Measurements from ENCODE around the gene PJA2. TPM values are rescaled to one million over a fixed set of nuclear protein-coding genes. Genes with fewer than 3 reads are reported as not detected.
"Not testable (repeated sequence)": the region's sequence is repeated elsewhere in the genome, so short reads cannot be mapped to it uniquely, and the experiment has no call there.

The PJA2 gene, protein sequence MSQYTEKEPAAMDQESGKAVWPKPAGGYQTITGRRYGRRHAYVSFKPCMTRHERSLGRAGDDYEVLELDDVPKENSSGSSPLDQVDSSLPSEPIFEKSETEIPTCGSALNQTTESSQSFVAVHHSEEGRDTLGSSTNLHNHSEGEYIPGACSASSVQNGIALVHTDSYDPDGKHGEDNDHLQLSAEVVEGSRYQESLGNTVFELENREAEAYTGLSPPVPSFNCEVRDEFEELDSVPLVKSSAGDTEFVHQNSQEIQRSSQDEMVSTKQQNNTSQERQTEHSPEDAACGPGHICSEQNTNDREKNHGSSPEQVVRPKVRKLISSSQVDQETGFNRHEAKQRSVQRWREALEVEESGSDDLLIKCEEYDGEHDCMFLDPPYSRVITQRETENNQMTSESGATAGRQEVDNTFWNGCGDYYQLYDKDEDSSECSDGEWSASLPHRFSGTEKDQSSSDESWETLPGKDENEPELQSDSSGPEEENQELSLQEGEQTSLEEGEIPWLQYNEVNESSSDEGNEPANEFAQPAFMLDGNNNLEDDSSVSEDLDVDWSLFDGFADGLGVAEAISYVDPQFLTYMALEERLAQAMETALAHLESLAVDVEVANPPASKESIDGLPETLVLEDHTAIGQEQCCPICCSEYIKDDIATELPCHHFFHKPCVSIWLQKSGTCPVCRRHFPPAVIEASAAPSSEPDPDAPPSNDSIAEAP
- total RNA-seq: 10 to 100 TPM; 72.2 to 75.6 TPM

DNA sequence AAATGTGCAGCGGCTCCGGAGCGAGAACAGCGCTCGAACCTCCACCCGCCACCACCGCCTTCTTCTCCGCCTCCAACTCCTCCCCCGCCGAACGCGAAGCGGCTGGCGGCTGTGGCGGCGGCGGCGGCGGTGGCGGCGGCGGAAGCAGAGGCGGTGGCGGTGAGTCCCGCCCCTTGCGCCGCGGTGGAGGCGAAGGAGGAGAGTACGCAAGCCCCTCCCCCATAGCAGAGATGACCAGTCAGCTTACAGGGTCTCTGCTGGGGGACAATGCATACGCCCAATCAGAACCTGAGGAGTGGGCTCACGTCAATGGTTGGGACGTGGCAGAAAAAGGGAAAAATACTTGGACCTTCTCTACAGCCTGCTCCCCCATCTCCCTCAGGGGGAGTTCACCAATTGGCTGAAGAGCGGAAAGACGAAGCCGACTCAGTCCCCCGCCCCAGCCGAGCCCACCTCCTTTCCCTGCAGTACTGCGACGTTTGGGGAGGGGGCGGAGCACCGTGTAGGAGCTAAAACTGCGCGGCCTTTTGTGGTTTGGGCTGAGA, at the start of gene PJA2:
PJA2 (minus strand) TSS at position 131 of the 545 bp plus-strand sequence. CDS start 26,541 bp downstream, outside the sequence.
- Mint-ChIP-seq H3K27ac (peak within 1 kb of the TSS; percentile 100), H3K4me1 (peaks cover 27% of the 10 kb centered on the region), H3K4me3 (peak within 1 kb of the TSS; percentile 95), H3K27me3 (no peaks in the 10 kb centered on the region), H3K36me3 (peaks cover 15% of the 10 kb centered on the region), H3K9me3 (peaks cover 7% of the 10 kb centered on the region)
- DNase-seq (peak; percentile 98), ATAC-seq (ENCODE audit: low read depth) (peak; percentile 88)
- POLR2A ChIA-PET: interaction anchor here (0.8 to 2.1 kb wide), 4 partner anchors 33 to 1028 kb away, joined by 3 to 10 read pairs (median 6); partner anchors contain the start of genes FBXL17 and MAN2A1

DNA sequence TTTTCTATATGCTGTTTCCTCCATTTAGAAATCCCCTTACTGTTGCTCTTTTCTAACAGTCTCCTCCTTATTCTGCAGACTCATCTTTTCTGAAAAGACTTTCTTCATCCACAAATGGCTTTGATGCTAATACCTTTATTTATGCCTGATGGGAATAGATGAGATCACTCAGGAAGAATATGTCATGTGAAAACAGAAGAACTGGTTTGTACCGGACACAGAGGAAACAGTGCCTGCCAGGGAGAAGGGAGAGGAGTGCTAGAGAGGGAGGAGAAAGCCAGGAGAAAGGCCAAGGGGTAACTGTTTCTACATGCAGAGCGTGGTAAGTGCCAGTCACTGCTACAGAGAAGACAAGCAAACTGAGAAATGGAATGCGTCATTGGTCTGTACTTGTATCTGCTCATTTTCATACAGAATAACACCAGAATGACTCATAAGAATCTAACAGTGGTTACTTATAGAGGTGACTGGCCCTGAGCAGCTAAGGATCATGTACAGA, 45.9 kb upstream of the PJA2 start:
- Mint-ChIP-seq H3K36me3 (no peaks in the 10 kb centered on the region), H3K4me3 (no peak overlapping the region), H3K4me1 (no peaks in the 10 kb centered on the region), H3K27ac (no peak overlapping the region), H3K9me3 (peaks cover 4% of the 10 kb centered on the region), H3K27me3 (peaks cover 10% of the 10 kb centered on the region)
- POLR2A ChIA-PET: no interaction called here
- no peak for ATAC-seq (ENCODE audit: low read depth)
- DNase-seq: no peak

DNA sequence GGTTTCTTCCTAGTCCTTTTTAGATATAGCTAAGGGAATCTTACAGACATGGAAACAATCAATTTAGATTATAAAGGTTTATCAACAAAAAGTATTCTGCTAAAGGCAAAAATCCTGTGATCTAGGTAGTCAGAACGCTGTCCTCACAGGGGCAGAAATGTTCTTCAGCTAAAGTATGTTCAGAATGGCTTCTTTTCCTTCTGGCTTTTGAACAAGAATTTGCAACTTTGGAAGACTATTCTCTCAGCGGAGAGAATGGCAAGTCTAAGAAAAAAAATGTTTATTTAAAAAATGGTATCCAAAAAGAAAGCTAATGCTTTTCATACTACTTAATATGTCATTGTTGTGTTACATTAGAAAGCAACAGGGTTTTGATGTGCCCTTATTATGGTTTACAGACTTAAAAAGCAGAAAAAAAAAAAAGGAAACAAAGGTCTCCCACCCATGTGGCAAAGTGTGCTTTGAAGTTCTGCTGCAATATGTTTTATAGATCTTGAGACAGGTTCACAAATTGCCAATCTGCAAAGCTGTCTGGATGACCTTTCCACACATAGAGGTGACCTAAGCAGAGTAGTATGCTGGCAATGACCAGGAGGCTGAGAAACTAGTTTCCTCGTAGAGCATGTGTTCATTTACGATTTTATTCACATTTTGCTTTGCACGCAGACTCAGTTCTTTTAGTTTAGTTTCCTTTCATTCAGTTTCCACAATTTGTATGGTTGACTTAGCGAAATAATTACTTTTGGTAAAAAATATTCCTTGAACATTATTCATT, 45.1 kb upstream of the PJA2 start:
- H3K27ac Mint-ChIP-seq: no peak overlapping the region
- no peak overlapping the region for H3K4me3 Mint-ChIP-seq
- no peak for ATAC-seq (ENCODE audit: low read depth)
- peaks cover 10% of the 10 kb centered on the region for H3K27me3 Mint-ChIP-seq
- no peaks in the 10 kb centered on the region for H3K36me3 Mint-ChIP-seq
- peaks cover 4% of the 10 kb centered on the region for H3K9me3 Mint-ChIP-seq
- POLR2A ChIA-PET: no interaction called here
- H3K4me1 Mint-ChIP-seq: peaks cover 3% of the 10 kb centered on the region
- DNase-seq: no peak

DNA sequence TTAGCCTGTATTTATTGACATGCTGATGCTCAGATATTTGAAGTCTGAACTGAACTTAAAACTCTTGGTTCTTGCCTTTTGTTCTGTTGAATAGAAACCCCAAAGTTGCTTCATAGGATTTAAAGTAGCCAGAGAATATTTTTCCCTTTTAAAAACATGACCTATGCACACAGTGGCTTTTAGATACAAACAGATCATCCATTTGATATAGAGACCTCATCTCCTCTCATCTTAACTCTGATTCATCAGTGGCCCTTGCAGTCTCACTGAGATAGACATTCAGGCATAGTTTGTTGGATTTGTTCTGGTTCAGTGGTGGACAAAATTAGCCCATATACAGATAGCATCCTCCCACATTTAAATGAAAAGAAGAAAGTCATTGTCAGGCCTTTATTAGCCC, 43.5 kb upstream of the PJA2 start:
- Mint-ChIP-seq H3K27ac (no peak overlapping the region), H3K4me3 (no peak overlapping the region), H3K36me3 (no peaks in the 10 kb centered on the region), H3K4me1 (peaks cover 3% of the 10 kb centered on the region), H3K27me3 (peaks cover 8% of the 10 kb centered on the region), H3K9me3 (no peaks in the 10 kb centered on the region)
- ATAC-seq (ENCODE audit: low read depth) (no peak), DNase-seq (no peak)
- POLR2A ChIA-PET: no interaction called here

DNA sequence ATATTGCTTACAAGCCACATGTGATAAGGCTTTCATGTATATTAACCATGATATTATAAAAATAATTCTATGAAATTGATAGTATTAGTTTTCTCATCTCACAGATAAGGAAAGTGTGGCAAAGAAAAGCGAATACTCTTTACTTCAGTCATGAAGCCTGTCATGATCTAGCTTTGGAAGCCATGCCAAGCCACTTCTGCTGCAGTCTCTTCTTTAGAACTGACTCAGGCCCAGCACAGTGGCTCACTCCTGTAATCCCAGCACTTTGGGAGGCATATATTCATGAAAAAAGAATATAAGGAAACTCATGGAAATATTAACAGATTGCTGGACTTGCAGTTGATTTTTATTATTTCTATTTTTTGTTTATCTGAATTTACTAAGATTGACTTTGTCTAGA, 42.9 kb upstream of the PJA2 start:
- no peaks in the 10 kb centered on the region for H3K9me3 Mint-ChIP-seq
- H3K27ac Mint-ChIP-seq: no peak overlapping the region
- no peak overlapping the region for H3K4me3 Mint-ChIP-seq
- ATAC-seq (ENCODE audit: low read depth) (no peak), DNase-seq (no peak)
- peaks cover 8% of the 10 kb centered on the region for H3K27me3 Mint-ChIP-seq
- POLR2A ChIA-PET: no interaction called here
- H3K4me1 Mint-ChIP-seq: peaks cover 3% of the 10 kb centered on the region
- H3K36me3 Mint-ChIP-seq: no peaks in the 10 kb centered on the region

DNA sequence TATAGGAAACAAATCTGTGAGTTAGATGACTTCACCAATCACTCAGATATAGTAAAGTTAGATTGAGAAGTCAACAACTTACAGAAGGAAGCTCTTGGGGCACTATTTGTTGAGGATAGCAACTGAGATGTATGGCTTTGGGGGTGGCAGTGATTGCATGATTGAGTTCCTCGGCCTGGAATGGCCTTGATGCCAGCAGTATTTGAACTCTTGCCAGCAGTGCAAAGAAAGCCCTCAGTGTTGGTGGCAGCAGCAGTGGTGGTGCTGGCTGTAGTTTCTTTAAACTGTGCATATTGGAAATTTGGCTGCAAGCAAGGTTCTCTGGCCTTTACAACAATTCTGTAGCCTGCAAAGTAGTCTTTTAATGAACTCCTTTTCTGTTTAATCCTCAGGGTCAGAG, 41.4 kb upstream of the PJA2 start:
- Mint-ChIP-seq H3K27me3 (peaks cover 8% of the 10 kb centered on the region), H3K4me1 (peaks cover 3% of the 10 kb centered on the region), H3K27ac (no peak overlapping the region), H3K4me3 (no peak overlapping the region), H3K9me3 (no peaks in the 10 kb centered on the region), H3K36me3 (no peaks in the 10 kb centered on the region)
- POLR2A ChIA-PET: no interaction called here
- ATAC-seq (ENCODE audit: low read depth): no peak
- DNase-seq: no peak

DNA sequence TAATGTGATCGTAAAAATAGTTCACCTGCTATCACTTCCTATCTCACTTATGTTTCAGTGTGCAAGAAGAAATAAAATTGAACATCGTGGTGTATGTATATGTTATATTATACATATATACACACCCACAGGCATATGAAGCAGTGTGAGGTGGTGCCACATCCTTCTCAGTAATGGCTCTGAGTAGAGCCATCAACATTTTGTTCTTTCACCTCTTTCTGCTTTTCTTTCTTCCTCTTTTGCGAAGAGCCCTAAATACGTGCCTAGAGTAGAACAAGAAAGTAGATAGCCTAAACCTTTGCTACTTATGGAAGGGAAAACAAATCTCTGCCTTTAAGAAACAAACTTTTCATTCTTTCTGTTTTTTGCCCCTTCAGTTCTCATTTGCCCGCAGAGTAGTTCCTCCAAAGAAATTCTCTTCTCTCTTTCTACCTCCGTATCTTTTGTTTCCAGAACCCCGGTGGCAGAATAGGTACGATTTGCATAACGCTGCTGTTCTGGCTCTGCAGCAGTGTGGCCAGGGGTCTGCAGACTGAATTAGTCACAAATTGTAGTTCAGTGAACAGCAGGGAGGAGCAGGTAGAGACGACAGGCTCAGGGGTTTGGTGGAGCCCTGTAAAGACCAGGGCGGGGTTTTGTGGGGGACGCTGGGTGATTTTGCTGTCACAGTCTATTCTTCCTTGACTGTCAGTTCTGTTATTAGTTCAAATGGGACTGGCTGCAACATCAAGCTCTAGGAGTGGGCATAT, 40.5 kb upstream of the PJA2 start:
- Mint-ChIP-seq H3K9me3 (no peaks in the 10 kb centered on the region), H3K4me1 (peaks cover 3% of the 10 kb centered on the region), H3K4me3 (no peak overlapping the region), H3K27ac (no peak overlapping the region), H3K27me3 (peaks cover 5% of the 10 kb centered on the region), H3K36me3 (no peaks in the 10 kb centered on the region)
- POLR2A ChIA-PET: no interaction called here
- ATAC-seq (ENCODE audit: low read depth) (no peak), DNase-seq (no peak)

DNA sequence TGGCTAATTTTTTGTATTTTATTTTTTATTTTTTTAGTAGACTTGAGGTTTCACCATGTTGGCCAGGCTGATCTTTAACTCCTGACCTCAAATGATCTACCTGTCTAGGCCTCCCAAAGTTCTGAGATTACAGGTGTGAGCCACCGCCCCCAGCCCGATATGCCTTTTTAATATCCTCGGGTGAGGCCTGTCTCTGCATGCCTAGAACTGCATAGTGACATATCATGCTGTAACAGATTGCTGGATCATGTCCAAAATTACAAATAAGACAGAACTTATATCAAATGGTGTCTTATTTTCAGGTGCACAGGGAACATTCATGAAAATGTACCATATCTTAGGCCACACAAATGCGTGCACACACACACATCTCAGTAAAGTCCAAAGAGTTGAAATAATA, 39.1 kb upstream of the PJA2 start:
- peaks cover 3% of the 10 kb centered on the region for H3K9me3 Mint-ChIP-seq
- ATAC-seq (ENCODE audit: low read depth): no peak
- H3K27me3 Mint-ChIP-seq: peaks cover 3% of the 10 kb centered on the region
- H3K36me3 Mint-ChIP-seq: no peaks in the 10 kb centered on the region
- DNase-seq: no peak
- POLR2A ChIA-PET: no interaction called here
- peaks cover 3% of the 10 kb centered on the region for H3K4me1 Mint-ChIP-seq
- H3K4me3 Mint-ChIP-seq: no peak overlapping the region
- H3K27ac Mint-ChIP-seq: no peak overlapping the region

DNA sequence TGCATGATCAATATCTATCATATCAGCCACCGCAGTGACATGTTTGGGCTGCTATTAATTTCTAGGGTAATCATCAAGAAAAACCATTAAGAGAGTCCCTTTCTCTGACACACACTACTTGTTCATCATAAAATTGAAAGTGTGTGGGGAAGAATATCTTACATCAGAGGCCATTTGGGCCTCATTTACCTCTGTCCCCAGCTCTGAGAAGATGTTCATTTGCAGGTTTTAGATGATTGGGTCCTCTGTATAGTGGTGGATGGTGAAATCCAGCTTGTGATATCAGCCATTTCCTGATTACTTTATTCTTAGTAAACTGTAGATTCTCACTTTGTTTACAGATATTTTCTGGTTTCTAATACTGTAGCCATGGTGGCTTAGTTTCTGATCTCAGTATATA, 29.8 kb upstream of the PJA2 start:
- Mint-ChIP-seq H3K9me3 (no peaks in the 10 kb centered on the region), H3K27me3 (peaks cover 8% of the 10 kb centered on the region), H3K4me1 (no peaks in the 10 kb centered on the region), H3K36me3 (no peaks in the 10 kb centered on the region), H3K27ac (no peak overlapping the region), H3K4me3 (no peak overlapping the region)
- POLR2A ChIA-PET: no interaction called here
- DNase-seq (no peak), ATAC-seq (ENCODE audit: low read depth) (no peak)

DNA sequence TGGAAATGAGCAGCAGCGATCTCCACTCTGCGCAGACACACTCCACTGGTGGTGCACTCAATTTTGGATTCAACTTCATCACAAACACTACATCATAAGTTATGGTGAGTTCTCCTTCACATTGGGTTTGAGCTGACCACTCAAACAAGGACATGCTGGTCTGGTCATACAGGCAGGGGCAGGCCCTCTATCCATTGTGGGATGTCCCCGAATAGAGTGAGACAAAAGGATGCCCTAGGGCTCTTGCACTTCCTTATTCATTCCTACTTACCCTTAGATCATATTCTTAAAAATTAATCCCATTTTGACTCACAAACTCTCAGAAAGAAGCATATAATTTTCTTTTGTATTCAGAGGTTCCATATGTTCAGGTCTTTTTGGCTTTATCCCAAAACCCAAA, 16.3 kb upstream of the PJA2 start:
- POLR2A ChIA-PET: no interaction called here
- H3K27ac Mint-ChIP-seq: no peak overlapping the region
- DNase-seq: no peak
- ATAC-seq (ENCODE audit: low read depth): no peak
- H3K9me3 Mint-ChIP-seq: peaks cover 2% of the 10 kb centered on the region
- no peak overlapping the region for H3K4me3 Mint-ChIP-seq
- H3K36me3 Mint-ChIP-seq: no peaks in the 10 kb centered on the region
- peaks cover 2% of the 10 kb centered on the region for H3K4me1 Mint-ChIP-seq
- peaks cover 4% of the 10 kb centered on the region for H3K27me3 Mint-ChIP-seq

DNA sequence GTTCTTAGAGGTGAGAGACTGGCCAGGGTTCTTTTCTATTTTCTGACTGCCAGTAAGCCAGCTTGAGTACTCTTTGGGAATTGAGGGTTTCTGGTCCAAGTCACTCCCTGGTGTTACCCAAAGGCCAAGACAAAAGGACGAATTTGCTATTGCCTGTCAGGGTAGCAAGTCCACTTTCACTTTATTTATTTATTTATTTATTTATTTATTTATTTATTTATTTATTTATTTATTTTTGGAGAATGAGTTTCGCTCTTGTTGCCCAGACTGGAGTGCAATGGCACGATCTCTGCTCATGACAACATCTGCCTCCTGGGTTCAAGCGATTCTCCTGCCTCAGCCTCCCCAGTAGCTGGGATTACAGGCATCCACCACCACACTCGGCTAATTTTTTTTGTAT, 15.7 kb upstream of the PJA2 start:
- H3K4me3 Mint-ChIP-seq, H3K27me3 Mint-ChIP-seq, POLR2A ChIA-PET: not testable (repeated sequence)

DNA sequence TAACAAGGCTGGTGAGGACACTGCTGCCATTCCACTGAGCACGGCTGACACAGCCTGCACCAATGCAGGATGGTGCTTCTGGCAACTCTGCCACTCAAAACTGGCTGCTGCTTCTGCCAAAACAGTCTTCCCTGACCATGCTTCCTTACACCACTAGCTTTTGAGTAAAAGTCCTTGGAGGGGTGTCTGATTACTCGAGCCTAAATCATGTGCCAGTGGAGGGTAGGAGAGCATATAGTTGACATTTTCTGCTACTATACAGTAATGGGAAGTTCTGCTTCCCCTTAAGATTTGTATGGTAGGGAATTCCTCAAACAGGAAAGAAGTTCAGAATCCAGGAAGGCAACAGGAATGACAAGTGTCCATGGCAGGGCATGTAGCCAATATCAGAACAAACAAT, 12.2 kb upstream of the PJA2 start:
- Mint-ChIP-seq H3K4me3 (no peak overlapping the region), H3K27me3 (peaks cover 12% of the 10 kb centered on the region), H3K4me1 (peaks cover 2% of the 10 kb centered on the region), H3K9me3 (peaks cover 9% of the 10 kb centered on the region), H3K27ac (no peak overlapping the region), H3K36me3 (peaks cover 6% of the 10 kb centered on the region)
- POLR2A ChIA-PET: no interaction called here
- DNase-seq (no peak), ATAC-seq (ENCODE audit: low read depth) (no peak)

More for the DNA sequence above, 15.7 kb upstream of the PJA2 start:
- not testable (repeated sequence) for DNase-seq; H3K36me3 Mint-ChIP-seq; ATAC-seq (ENCODE audit: low read depth); H3K4me1 Mint-ChIP-seq; H3K27ac Mint-ChIP-seq; H3K9me3 Mint-ChIP-seq
